Sigmoid colon (tissue), 7 donors: ENCODE results near the gene TGIF2. TPM values are rescaled to one million over a fixed set of nuclear protein-coding genes. Genes with fewer than 3 reads are reported as not detected.
"Not testable (repeated sequence)": the region's sequence is repeated elsewhere in the genome, so short reads cannot be mapped to it uniquely, and the experiment has no call there.

Source experiments
- DNase-seq: peaks from one replicate; pipeline ENCODE4 v3.0.0-alpha.2; 2019
- H3K27ac ChIP-seq, 4 donors: fragments of 200-600 bp; sonication (generic); one replicate each; pipeline ENCODE4 v1.5.1; 2016 to 2019; ENCODE audit warnings: mild to moderate bottlenecking in 1 of 4
- H3K27me3 ChIP-seq, 3 donors: fragments of 200-600 bp; sonication (generic); one replicate each; pipeline ENCODE4 v1.5.1; 2019; ENCODE audit warnings: mild to moderate bottlenecking in 1 of 3
- H3K36me3 ChIP-seq, 4 donors: fragments of 200-600 bp; sonication (generic); one replicate each; pipeline ENCODE4 v1.5.1; 2016 to 2019
- H3K4me1 ChIP-seq, 4 donors: fragments of 200-600 bp; sonication (generic); one replicate each; pipeline ENCODE4 v1.5.1; 2017 to 2019
- H3K4me3 ChIP-seq, 4 donors: fragments of 200-600 bp; sonication (generic); one replicate each; pipeline ENCODE4 v1.5.1; 2017 to 2019; ENCODE audit warnings: mild to moderate bottlenecking in 2 of 4, moderate library complexity in 1 of 4
- H3K9me3 ChIP-seq, 4 donors: fragments of 200-600 bp in 3 of 4; sonication (generic) in 3 of 4; one replicate each; pipeline versions ENCODE4 v1.5.1 to v1.6.1; 2013 to 2019
- CTCF ChIP-seq, 4 experiments: fragments of 450-650 bp in 3 of 4; fragments of 200-600 bp in 1 of 4; IDR thresholded peaks; one replicate each; pipeline ENCODE4 v1.5.1; 2016 to 2019; ENCODE audit warnings: antibody characterized with exemption in 4 of 4, mild to moderate bottlenecking in 3 of 4, moderate library complexity in 2 of 4
- EP300 ChIP-seq, 4 donors: sonication (generic); formaldehyde crosslinking; IDR thresholded peaks; one replicate each; pipeline ENCODE4 v1.6.1; 2017; ENCODE audit warnings: antibody characterized with exemption in 4 of 4
- POLR2A ChIP-seq, 2 donors: fragments of 450-650 bp; IDR thresholded peaks; one replicate each; pipeline ENCODE4 v1.6.1; 2016; ENCODE audit warnings: antibody characterized with exemption in 2 of 2, mild to moderate bottlenecking in 2 of 2, moderate library complexity in 2 of 2
- POLR2AphosphoS5 ChIP-seq, 4 donors: sonication (generic); formaldehyde crosslinking; IDR thresholded peaks; one replicate each; pipeline ENCODE4 v1.6.1; 2017; ENCODE audit warnings: antibody characterized with exemption in 4 of 4
- WGBS, 2 donors: extraction: QIAGEN DNeasy Blood & Tissue Kit; methylation state at CpG; one replicate each; pipeline ENCODE4 v1.1.7; 2013; 5-methylcytosine and 5-hydroxymethylcytosine counted together
- intact Hi-C: fragments of 100-400 bp; cut with DNase I; formaldehyde crosslinking; loops from one replicate; pipeline ENCODE4 v1.15.1; 2023
- polyA plus RNA-seq, 3 donors: library from polyadenylated mRNA; stranded (reverse); fragments of 200-250 nt; gene quantifications; one replicate each; pipeline ENCODE4 v1.2.3, GENCODE V29; 2013
- total RNA-seq, 4 donors: library from RNA; depleted of rRNA; stranded (reverse); fragments of >200 nt; gene quantifications; one replicate each; pipeline ENCODE4 v1.1.0, GENCODE V29; 2016
- donor health status: healthy with polysubstance abuse.
- donor health status: Bipolar disorder and iron deficiency.
- donor health status: healthy.

Gene TGIF2
- total and polyA plus RNA-seq, 7 donors = 2.1 to 13.6 (median 10.0) TPM

GRCh38 chr20:36563374-36563773 is 10.0 kb upstream of the TGIF2 start:
- no peak for DNase-seq
- no peak for TF ChIP-seq EP300 (IDR thresholded peaks at IDR 0.05)
- no peak for TF ChIP-seq CTCF (IDR thresholded peaks at IDR 0.05)
- no peak for TF ChIP-seq POLR2AphosphoS5 (IDR thresholded peaks at IDR 0.05)
- TF ChIP-seq POLR2A (IDR thresholded peaks at IDR 0.05) = no peak
- Histone ChIP-seq H3K36me3 (no peaks in the 10 kb centered on the region), H3K9me3 (no peaks in the 10 kb centered on the region), H3K4me3 (no peak overlapping the region), H3K27ac (no peak overlapping the region), H3K27me3 (no peaks in the 10 kb centered on the region), H3K4me1 (peaks cover 0 to 7% (median 0%) of the 10 kb centered on the region in 4 donors)
- WGBS, 2 donors = 67 to 93% methylated on average over 1 of the region's 1 CpG
- intact Hi-C loops = no loop called here

GRCh38 chr20:36564078-36564725 is 9.2 kb upstream of the TGIF2 start:
- H3K27me3 ChIP-seq, H3K27ac ChIP-seq, H3K4me1 ChIP-seq, intact Hi-C loops, H3K9me3 ChIP-seq, H3K36me3 ChIP-seq, DNase-seq, H3K4me3 ChIP-seq: not testable (repeated sequence)
- 89 to 90% methylated on average over 13 of the region's 13 CpGs for WGBS, 2 donors

GRCh38 chr20:36564726-36565121 is 8.7 kb upstream of the TGIF2 start:
- H3K27me3 ChIP-seq, H3K4me3 ChIP-seq, intact Hi-C loops, H3K27ac ChIP-seq, DNase-seq, H3K4me1 ChIP-seq, H3K36me3 ChIP-seq, H3K9me3 ChIP-seq: not testable (repeated sequence)
- 83 to 90% methylated on average over 6 of the region's 6 CpGs for WGBS, 2 donors

- no peak for DNase-seq
These were observed 7.9 kb upstream of the TGIF2 start for GRCh38 chr20:36565520-36565919.

GRCh38 chr20:36569847-36570429 is 3.5 kb upstream of the TGIF2 start:
- H3K27me3 ChIP-seq = no peaks in the 10 kb centered on the region
- no peaks in the 10 kb centered on the region for H3K36me3 ChIP-seq
- WGBS, 2 donors = 78 to 85% methylated on average over 7 of the region's 7 CpGs
- no peak for DNase-seq
- H3K4me1 ChIP-seq = peaks cover 0 to 23% (median 17%) of the 10 kb centered on the region in 4 donors
- TF ChIP-seq CTCF (IDR thresholded peaks at IDR 0.05) = no peak
- no peak for TF ChIP-seq POLR2AphosphoS5 (IDR thresholded peaks at IDR 0.05)
- no peak for TF ChIP-seq EP300 (IDR thresholded peaks at IDR 0.05)
- no peak for TF ChIP-seq POLR2A (IDR thresholded peaks at IDR 0.05)
- H3K9me3 ChIP-seq = no peaks in the 10 kb centered on the region
- H3K27ac ChIP-seq = no peak overlapping the region
- no peak overlapping the region for H3K4me3 ChIP-seq
- intact Hi-C loops = loop anchor here (10.0 kb wide), 1 partner anchor 205 kb away; the partner anchor contains the start of gene DSN1

More at GRCh38 chr20:36565520-36565919, 7.9 kb upstream of the TGIF2 start:
- H3K36me3 ChIP-seq = no peaks in the 10 kb centered on the region
- TF ChIP-seq POLR2A (IDR thresholded peaks at IDR 0.05) (no peak), POLR2AphosphoS5 (IDR thresholded peaks at IDR 0.05) (no peak), CTCF (IDR thresholded peaks at IDR 0.05) (no peak), EP300 (IDR thresholded peaks at IDR 0.05) (no peak)
- no peak overlapping the region for H3K27ac ChIP-seq
- no peak overlapping the region for H3K4me3 ChIP-seq
- intact Hi-C loops = no loop called here
- H3K4me1 ChIP-seq = peaks cover 0 to 7% (median 0%) of the 10 kb centered on the region in 4 donors
- H3K9me3 ChIP-seq = no peaks in the 10 kb centered on the region
- WGBS, 2 donors = 95 to 96% methylated on average over 3 of the region's 3 CpGs
- H3K27me3 ChIP-seq = no peaks in the 10 kb centered on the region
